Mesothelial cell of epicardium (in vitro differentiated cells): ENCODE measurements around the gene FOXI1. TPM values are rescaled to one million over a fixed set of nuclear protein-coding genes. Genes with fewer than 3 reads are reported as not detected.

Experiments used
- DNase-seq, 2 experiments: peaks; one replicate each; pipeline ENCODE4 v3.0.0; 2021; ENCODE audit warnings: low spot score in 2 of 2; ENCODE audit not compliant: unreplicated experiment in 2 of 2
- H3K27ac Mint-ChIP-seq: 2 replicates; pipeline ENCODE4 v1.8.0; 2021; ENCODE audit warnings: mixed read lengths
- H3K27me3 Mint-ChIP-seq: 2 replicates; pipeline ENCODE4 v1.8.0; 2021; ENCODE audit warnings: low read depth, mixed read lengths
- H3K36me3 Mint-ChIP-seq: 2 replicates; pipeline ENCODE4 v1.8.0; 2021; ENCODE audit warnings: mixed read lengths
- H3K4me1 Mint-ChIP-seq: 2 replicates; pipeline ENCODE4 v1.8.0; 2021; ENCODE audit warnings: mixed read lengths
- H3K4me3 Mint-ChIP-seq: 2 replicates; pipeline ENCODE4 v1.8.0; 2021; ENCODE audit warnings: mild to moderate bottlenecking, moderate library complexity, mixed read lengths
- H3K9me3 Mint-ChIP-seq: 2 replicates; pipeline ENCODE4 v1.8.0; 2021; ENCODE audit warnings: mixed read lengths
- total RNA-seq: library from RNA; stranded (reverse); gene quantifications from 3 replicates; pipeline ENCODE4 v1.2.1, GENCODE V29; 2021
- TF ChIP-seq, protein P1 (sequence below): fragments of 200-600 bp; sonication (generic); IDR thresholded peaks from one replicate; pipeline ENCODE4 v1.5.0; 2021; ENCODE audit warnings: antibody characterized with exemption; ENCODE audit not compliant: unreplicated experiment

The FOXI1 gene
- total RNA-seq, 1 donor from 2014 or later, result not detected

DNA sequence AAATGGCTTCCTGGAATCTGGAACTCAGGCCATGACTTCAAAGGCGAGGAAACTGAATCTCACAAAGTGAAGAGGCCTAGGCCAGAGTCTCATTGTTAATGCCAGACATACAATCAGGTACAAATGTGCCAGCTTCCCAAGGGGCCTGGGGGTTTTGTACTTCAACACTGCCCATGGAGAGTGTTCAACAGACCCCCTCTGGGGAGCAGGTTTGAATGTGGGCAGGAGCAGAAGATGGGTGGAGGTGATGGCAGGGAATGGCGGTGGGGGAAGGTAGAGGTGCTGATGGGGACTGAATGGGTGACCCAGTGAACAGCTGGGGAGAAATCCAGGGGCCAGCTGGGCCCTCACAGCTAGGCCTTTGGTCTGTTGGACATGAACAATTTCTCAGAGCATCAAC, 12.0 kb downstream of the FOXI1 start:
- Mint-ChIP-seq H3K27ac (no peak overlapping the region), H3K27me3 (peaks cover 1% of the 10 kb centered on the region), H3K9me3 (peaks cover 12% of the 10 kb centered on the region), H3K4me3 (no peak overlapping the region), H3K4me1 (no peaks in the 10 kb centered on the region), H3K36me3 (no peaks in the 10 kb centered on the region)
- no peak for DNase-seq
- TF ChIP-seq, protein P1, sequence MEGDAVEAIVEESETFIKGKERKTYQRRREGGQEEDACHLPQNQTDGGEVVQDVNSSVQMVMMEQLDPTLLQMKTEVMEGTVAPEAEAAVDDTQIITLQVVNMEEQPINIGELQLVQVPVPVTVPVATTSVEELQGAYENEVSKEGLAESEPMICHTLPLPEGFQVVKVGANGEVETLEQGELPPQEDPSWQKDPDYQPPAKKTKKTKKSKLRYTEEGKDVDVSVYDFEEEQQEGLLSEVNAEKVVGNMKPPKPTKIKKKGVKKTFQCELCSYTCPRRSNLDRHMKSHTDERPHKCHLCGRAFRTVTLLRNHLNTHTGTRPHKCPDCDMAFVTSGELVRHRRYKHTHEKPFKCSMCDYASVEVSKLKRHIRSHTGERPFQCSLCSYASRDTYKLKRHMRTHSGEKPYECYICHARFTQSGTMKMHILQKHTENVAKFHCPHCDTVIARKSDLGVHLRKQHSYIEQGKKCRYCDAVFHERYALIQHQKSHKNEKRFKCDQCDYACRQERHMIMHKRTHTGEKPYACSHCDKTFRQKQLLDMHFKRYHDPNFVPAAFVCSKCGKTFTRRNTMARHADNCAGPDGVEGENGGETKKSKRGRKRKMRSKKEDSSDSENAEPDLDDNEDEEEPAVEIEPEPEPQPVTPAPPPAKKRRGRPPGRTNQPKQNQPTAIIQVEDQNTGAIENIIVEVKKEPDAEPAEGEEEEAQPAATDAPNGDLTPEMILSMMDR, result no peak

DNA sequence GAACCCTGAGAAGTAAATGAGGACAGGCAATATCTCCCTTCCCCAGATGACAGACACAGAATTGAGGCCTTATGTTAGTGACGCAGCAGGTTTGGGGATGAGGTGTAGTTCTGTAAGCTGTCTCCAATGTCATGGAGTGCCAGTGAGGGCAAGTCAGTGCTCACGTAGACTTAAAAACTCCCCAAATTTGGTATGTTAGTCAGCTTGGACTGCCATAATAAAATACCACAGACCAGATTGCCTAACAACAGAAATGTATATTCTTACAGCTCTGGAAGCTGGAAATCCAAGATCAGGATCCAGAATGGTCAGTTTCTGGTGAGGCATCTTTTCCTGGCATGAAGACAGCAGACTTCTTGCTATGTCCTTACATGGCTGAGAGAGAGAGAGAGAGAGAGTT, 14.9 kb downstream of the FOXI1 start:
- Mint-ChIP-seq H3K4me3 (no peak overlapping the region), H3K27ac (no peak overlapping the region), H3K36me3 (no peaks in the 10 kb centered on the region), H3K9me3 (peaks cover 8% of the 10 kb centered on the region), H3K4me1 (peaks cover 8% of the 10 kb centered on the region), H3K27me3 (peaks cover 1% of the 10 kb centered on the region)
- TF ChIP-seq, protein P1, result no peak
- DNase-seq, result no peak

DNA sequence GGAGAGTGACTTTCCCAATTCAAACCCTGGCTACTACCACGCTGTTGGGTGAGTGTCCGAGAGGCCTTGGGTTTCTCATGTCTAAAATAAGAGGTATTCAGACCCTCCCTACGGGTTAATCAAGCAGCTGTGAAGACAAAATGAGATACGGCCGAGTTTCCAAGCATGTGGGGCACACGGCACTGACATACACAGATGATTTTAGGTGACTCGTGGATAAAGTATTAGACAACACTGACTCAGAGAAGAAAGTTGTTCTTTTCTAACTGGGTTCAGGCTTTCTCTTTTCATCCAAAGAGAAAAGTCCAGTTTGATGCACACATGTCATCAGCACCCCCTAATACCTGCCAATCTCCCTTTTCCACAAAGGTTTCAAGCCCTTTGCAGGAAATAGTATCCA, 15.6 kb downstream of the FOXI1 start:
- Mint-ChIP-seq H3K4me1 (peaks cover 8% of the 10 kb centered on the region), H3K27ac (no peak overlapping the region), H3K4me3 (no peak overlapping the region), H3K36me3 (peaks cover 7% of the 10 kb centered on the region), H3K27me3 (peaks cover 1% of the 10 kb centered on the region), H3K9me3 (peaks cover 12% of the 10 kb centered on the region)
- DNase-seq, result no peak
- TF ChIP-seq, protein P1, result no peak

DNA sequence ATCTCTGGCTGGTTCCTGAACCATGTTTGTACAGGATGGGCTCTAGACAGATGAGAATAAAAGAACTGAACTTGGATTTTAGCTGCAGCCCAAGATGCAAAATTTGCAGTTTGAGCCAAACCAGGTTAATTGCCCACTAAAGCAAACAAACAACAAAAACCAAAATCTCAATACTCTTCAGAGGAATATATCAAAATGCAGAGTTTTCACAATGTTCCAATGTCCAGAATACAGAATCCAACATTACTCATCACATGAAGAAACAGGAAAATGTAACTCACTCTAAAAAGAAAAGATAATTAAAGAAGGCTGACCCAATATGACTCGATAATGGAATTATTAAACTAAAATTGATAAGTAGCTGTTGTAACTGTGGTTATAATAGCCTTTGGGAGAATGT, 20.4 kb downstream of the FOXI1 start:
- no peaks in the 10 kb centered on the region for H3K27me3 Mint-ChIP-seq
- TF ChIP-seq, protein P1, result no peak
- peaks cover 13% of the 10 kb centered on the region for H3K36me3 Mint-ChIP-seq
- peaks cover 8% of the 10 kb centered on the region for H3K4me1 Mint-ChIP-seq
- H3K4me3 Mint-ChIP-seq, result no peak overlapping the region
- no peak for DNase-seq
- no peak overlapping the region for H3K27ac Mint-ChIP-seq
- peaks cover 41% of the 10 kb centered on the region for H3K9me3 Mint-ChIP-seq

- Mint-ChIP-seq H3K4me1 (peaks cover 8% of the 10 kb centered on the region), H3K36me3 (peaks cover 13% of the 10 kb centered on the region), H3K27ac (no peak overlapping the region), H3K4me3 (no peak overlapping the region), H3K9me3 (peaks cover 41% of the 10 kb centered on the region), H3K27me3 (no peaks in the 10 kb centered on the region)
- no peak for DNase-seq
- TF ChIP-seq, protein P1, result no peak
These were observed 20.9 kb downstream of the FOXI1 start for GRCh38 chr5:170126626-170127025.

GRCh38 chr5:170131235-170131634, 25.5 kb downstream of the FOXI1 start:
- peaks cover 7% of the 10 kb centered on the region for H3K36me3 Mint-ChIP-seq
- no peak for DNase-seq
- no peak overlapping the region for H3K27ac Mint-ChIP-seq
- peaks cover 33% of the 10 kb centered on the region for H3K9me3 Mint-ChIP-seq
- no peaks in the 10 kb centered on the region for H3K27me3 Mint-ChIP-seq
- TF ChIP-seq, protein P1, result no peak
- no peaks in the 10 kb centered on the region for H3K4me1 Mint-ChIP-seq
- H3K4me3 Mint-ChIP-seq, result no peak overlapping the region
